Stomach (tissue), 9 donors: ENCODE data around the gene PPIC. TPM values are rescaled to one million over a fixed set of nuclear protein-coding genes. Genes with fewer than 3 reads are reported as not detected.

Source experiments
- DNase-seq, 2 donors: peaks; one replicate each; pipeline versions ENCODE4 v3.0.0 to v3.0.0-alpha.2; 2013 to 2019
- H3K27ac ChIP-seq, 5 donors: fragments of 200-600 bp in 4 of 5; sonication (generic) in 4 of 5; one replicate each; pipeline ENCODE4 v1.5.1; 2013 to 2019; ENCODE audit warnings: mild to moderate bottlenecking in 1 of 5, moderate library complexity in 1 of 5
- H3K27me3 ChIP-seq, 3 donors: fragments of 200-600 bp; sonication (generic); one replicate each; pipeline ENCODE4 v1.5.1; 2017 to 2019; ENCODE audit warnings: mixed run types in 1 of 3
- H3K36me3 ChIP-seq, 4 donors: fragments of 200-600 bp; sonication (generic); 1 replicate in 3 of 4; 2 replicates in 1 of 4; pipeline ENCODE4 v1.5.1; 2016 to 2019
- H3K4me1 ChIP-seq, 4 donors: fragments of 200-600 bp; sonication (generic); one replicate each; pipeline ENCODE4 v1.5.1; 2016 to 2019
- H3K4me3 ChIP-seq, 4 donors: fragments of 200-600 bp; sonication (generic) in 3 of 4; one replicate each; pipeline ENCODE4 v1.5.1; 2016 to 2019; ENCODE audit warnings: mild to moderate bottlenecking in 1 of 4
- H3K9me3 ChIP-seq, 4 donors: fragments of 200-600 bp; sonication (generic); one replicate each; pipeline ENCODE4 v1.5.1; 2016 to 2019
- EP300 ChIP-seq: sonication (generic); formaldehyde crosslinking; IDR thresholded peaks from one replicate; pipeline ENCODE4 v1.6.1; 2017; ENCODE audit warnings: antibody characterized with exemption
- POLR2A ChIP-seq, 4 donors: fragments of 450-650 bp; IDR thresholded peaks; one replicate each; pipeline ENCODE4 v1.6.1; 2016; ENCODE audit warnings: antibody characterized with exemption in 4 of 4, control low read depth in 2 of 4, mild to moderate bottlenecking in 1 of 4, moderate library complexity in 1 of 4
- POLR2AphosphoS5 ChIP-seq, 3 donors: sonication (generic); formaldehyde crosslinking; IDR thresholded peaks; one replicate each; pipeline ENCODE4 v1.6.1; 2016; ENCODE audit warnings: antibody characterized with exemption in 3 of 3
- WGBS, 5 donors: extraction: QIAGEN DNeasy Blood & Tissue Kit in 3 of 5; methylation state at CpG; one replicate each; pipeline versions ENCODE4 v1.1.5 to v1.1.7; 2013 to 2018; 5-methylcytosine and 5-hydroxymethylcytosine counted together
- intact Hi-C: fragments of 100-400 bp; cut with DNase I; formaldehyde crosslinking; loops from one replicate; pipeline ENCODE4 v1.15.1; 2023; ENCODE audit warnings: low total_unique reads
- polyA plus RNA-seq, 3 donors: library from polyadenylated mRNA; stranded (reverse); fragments of 200-250 nt; gene quantifications; one replicate each; pipeline ENCODE4 v1.2.3, GENCODE V29; 2013
- total RNA-seq, 5 donors: library from RNA; depleted of rRNA; stranded (reverse); fragments of >200 nt; gene quantifications; one replicate each; pipeline versions ENCODE4 v1.1.0 to v1.2.3, GENCODE V29; 2014 to 2016
- TF ChIP-seq, protein P1 (sequence below), 7 experiments: fragments of 450-650 bp in 4 of 7; fragments of 200-600 bp in 3 of 7; sonication (generic) in 3 of 7; IDR thresholded peaks; one replicate each; pipeline ENCODE4 v1.5.1; 2016 to 2019; ENCODE audit warnings: antibody characterized with exemption in 7 of 7, control low read depth in 2 of 7, mild to moderate bottlenecking in 1 of 7
- donor health status: healthy with polysubstance abuse.
- donor health status: Bipolar disorder and iron deficiency.
- donor health status: healthy.

The PPIC gene
- total and polyA plus RNA-seq, 8 donors = 6.9 to 57.5 (median 20.4) TPM

GRCh38 chr5:123066016-123066415 is 29.5 kb upstream of the PPIC start:
- Histone ChIP-seq H3K4me3 (no peak overlapping the region), H3K4me1 (no peaks in the 10 kb centered on the region), H3K36me3 (no peaks in the 10 kb centered on the region), H3K9me3 (peaks cover 0 to 16% (median 12%) of the 10 kb centered on the region in 4 donors), H3K27ac (no peak overlapping the region), H3K27me3 (no peaks in the 10 kb centered on the region)
- DNase-seq = no peak
- TF ChIP-seq EP300 (no peak), POLR2AphosphoS5 (IDR thresholded peaks at IDR 0.05) (no peak), POLR2A (IDR thresholded peaks at IDR 0.05) (no peak)
- TF ChIP-seq, protein P1, sequence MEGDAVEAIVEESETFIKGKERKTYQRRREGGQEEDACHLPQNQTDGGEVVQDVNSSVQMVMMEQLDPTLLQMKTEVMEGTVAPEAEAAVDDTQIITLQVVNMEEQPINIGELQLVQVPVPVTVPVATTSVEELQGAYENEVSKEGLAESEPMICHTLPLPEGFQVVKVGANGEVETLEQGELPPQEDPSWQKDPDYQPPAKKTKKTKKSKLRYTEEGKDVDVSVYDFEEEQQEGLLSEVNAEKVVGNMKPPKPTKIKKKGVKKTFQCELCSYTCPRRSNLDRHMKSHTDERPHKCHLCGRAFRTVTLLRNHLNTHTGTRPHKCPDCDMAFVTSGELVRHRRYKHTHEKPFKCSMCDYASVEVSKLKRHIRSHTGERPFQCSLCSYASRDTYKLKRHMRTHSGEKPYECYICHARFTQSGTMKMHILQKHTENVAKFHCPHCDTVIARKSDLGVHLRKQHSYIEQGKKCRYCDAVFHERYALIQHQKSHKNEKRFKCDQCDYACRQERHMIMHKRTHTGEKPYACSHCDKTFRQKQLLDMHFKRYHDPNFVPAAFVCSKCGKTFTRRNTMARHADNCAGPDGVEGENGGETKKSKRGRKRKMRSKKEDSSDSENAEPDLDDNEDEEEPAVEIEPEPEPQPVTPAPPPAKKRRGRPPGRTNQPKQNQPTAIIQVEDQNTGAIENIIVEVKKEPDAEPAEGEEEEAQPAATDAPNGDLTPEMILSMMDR (IDR thresholded peaks at IDR 0.05) = no peak
- intact Hi-C loops = no loop called here

GRCh38 chr5:123059455-123059854 is 22.9 kb upstream of the PPIC start:
- Histone ChIP-seq H3K4me3 (no peak overlapping the region), H3K36me3 (no peaks in the 10 kb centered on the region), H3K27me3 (no peaks in the 10 kb centered on the region), H3K9me3 (peaks cover 0 to 31% (median 25%) of the 10 kb centered on the region in 4 donors), H3K4me1 (no peaks in the 10 kb centered on the region), H3K27ac (no peak overlapping the region)
- TF ChIP-seq POLR2A (IDR thresholded peaks at IDR 0.05) (no peak), POLR2AphosphoS5 (IDR thresholded peaks at IDR 0.05) (no peak), EP300 (no peak)
- TF ChIP-seq, protein P1 (IDR thresholded peaks at IDR 0.05) = no peak
- intact Hi-C loops = no loop called here
- no peak for DNase-seq

DNA sequence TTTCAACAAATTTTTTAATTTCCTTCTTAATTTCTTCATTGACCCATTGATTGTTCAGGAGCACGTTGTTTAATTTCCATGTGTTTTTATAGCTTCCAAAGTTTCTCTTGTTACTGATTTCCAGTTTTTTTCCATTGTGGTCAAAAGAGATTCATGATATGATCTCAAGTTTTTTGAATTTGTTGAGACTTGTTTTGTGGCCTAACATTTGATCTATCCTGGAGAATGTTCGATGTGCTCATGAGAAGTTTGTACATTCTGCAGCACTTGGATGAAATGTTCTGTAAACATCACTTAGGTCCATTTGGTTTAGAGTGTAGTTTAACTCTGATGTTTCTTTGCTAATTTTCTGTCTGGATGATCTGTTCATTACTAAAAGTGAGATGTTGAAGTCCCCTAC is 14.7 kb upstream of the PPIC start:
- Histone ChIP-seq H3K9me3 (peaks cover 0 to 10% (median 8%) of the 10 kb centered on the region in 4 donors), H3K27me3 (no peaks in the 10 kb centered on the region), H3K27ac (no peak overlapping the region), H3K4me1 (no peaks in the 10 kb centered on the region), H3K36me3 (no peaks in the 10 kb centered on the region), H3K4me3 (no peak overlapping the region)
- WGBS, 5 donors = 81 to 91% (median 87%) methylated on average over 2 of the region's 2 CpGs
- DNase-seq = no peak
- intact Hi-C loops = no loop called here
- TF ChIP-seq POLR2A (IDR thresholded peaks at IDR 0.05) (no peak), POLR2AphosphoS5 (IDR thresholded peaks at IDR 0.05) (no peak), EP300 (no peak)
- TF ChIP-seq, protein P1 (IDR thresholded peaks at IDR 0.05) = no peak

- no peak overlapping the region for H3K27ac ChIP-seq
- no peak for DNase-seq
- H3K4me1 ChIP-seq = peaks cover 0 to 9% (median 0%) of the 10 kb centered on the region in 4 donors
- intact Hi-C loops = no loop called here
- 33 to 92% (median 89%) methylated on average over 1 of the region's 1 CpG for WGBS, 5 donors
- TF ChIP-seq POLR2A (IDR thresholded peaks at IDR 0.05) = no peak
- TF ChIP-seq POLR2AphosphoS5 (IDR thresholded peaks at IDR 0.05) = no peak
- TF ChIP-seq, protein P1 (IDR thresholded peaks at IDR 0.05) = no peak
- no peak for TF ChIP-seq EP300
- H3K9me3 ChIP-seq = peaks cover 0 to 10% (median 8%) of the 10 kb centered on the region in 4 donors
- no peaks in the 10 kb centered on the region for H3K36me3 ChIP-seq
- no peaks in the 10 kb centered on the region for H3K27me3 ChIP-seq
- no peak overlapping the region for H3K4me3 ChIP-seq
These were observed 11.2 kb upstream of the PPIC start for GRCh38 chr5:123047706-123048105.
